BJ (cell line): ENCODE data around the gene MAGI1. TPM values are rescaled to one million over a fixed set of nuclear protein-coding genes. Genes with fewer than 3 reads are reported as not detected.

ENCODE experiments used
- CTCF ChIA-PET: fragments of 350-600 bp; formaldehyde crosslinking; extraction: SDS; loops from one replicate; lab custom pipeline; 2021; ENCODE audit warnings: antibody characterized with exemption, inconsistent platforms; lab: Yijun Ruan, JAX
- POLR2A ChIA-PET: fragments of 300-600 bp; sonication (Branson Sonifier 250); formaldehyde crosslinking; extraction: SDS; loops from one replicate; lab custom pipeline; 2021; ENCODE audit warnings: antibody characterized with exemption; lab: Charles Lee
- DNase-seq: peaks from one replicate; pipeline ENCODE4 v3.0.0-alpha.2; 2011; ENCODE audit warnings: low read depth
- H3K27me3 ChIP-seq: 2 replicates; pipeline ENCODE4 v1.6.0; 2011; ENCODE audit warnings: low read length; ENCODE audit not compliant: control insufficient read depth, insufficient read depth
- H3K36me3 ChIP-seq: 2 replicates; pipeline ENCODE4 v1.5.1; 2011; ENCODE audit warnings: low read length; ENCODE audit not compliant: control insufficient read depth, insufficient read depth
- H3K4me3 ChIP-seq: 2 replicates; pipeline ENCODE4 v1.5.1; 2011; ENCODE audit warnings: low read depth, mild to moderate bottlenecking, control low read depth, low read length
- CTCF ChIP-seq: IDR thresholded peaks from 2 replicates; pipeline ENCODE4 v1.5.1; 2011; ENCODE audit warnings: low read depth, mild to moderate bottlenecking, control low read depth, inconsistent platforms, low read length, moderate library complexity; ENCODE audit not compliant: insufficient read depth
- polyA plus RNA-seq: library from polyadenylated mRNA; depleted of rRNA; stranded (reverse); fragments of >200 nt; gene quantifications from 2 replicates; pipeline ENCODE4 v1.2.3, GENCODE V29; 2011

MAGI1 gene
- polyA plus RNA-seq, 1 experiment: 14.4 TPM

GRCh38 chr3:65412588-65412987 lies 626.1 kb downstream of the MAGI1 start:
- POLR2A ChIA-PET: no interaction called here
- Histone ChIP-seq H3K27me3 (no peaks in the 10 kb centered on the region), H3K36me3 (no peaks in the 10 kb centered on the region), H3K4me3 (no peak overlapping the region)
- CTCF ChIA-PET: interaction anchor here (2.3 kb wide), 1 partner anchor 12 kb away, joined by 10 read pairs; no protein-coding TSS in a partner anchor
- DNase-seq: no peak
- TF ChIP-seq CTCF: no peak

GRCh38 chr3:65411367-65411766 lies 627.4 kb downstream of the MAGI1 start:
- no peak for DNase-seq
- ChIA-PET CTCF (interaction anchor here (1.0 to 2.3 kb wide), 4 partner anchors 11 to 877 kb away, joined by 3 to 10 read pairs (median 3); no protein-coding TSS in a partner anchor), POLR2A (no interaction called here)
- no peak for TF ChIP-seq CTCF
- Histone ChIP-seq H3K4me3 (no peak overlapping the region), H3K36me3 (no peaks in the 10 kb centered on the region), H3K27me3 (no peaks in the 10 kb centered on the region)

- ChIA-PET CTCF (interaction anchor here (1.2 to 2.1 kb wide), 2 partner anchors 9 to 16 kb away, joined by 4 to 11 read pairs; no protein-coding TSS in a partner anchor), POLR2A (no interaction called here)
- Histone ChIP-seq H3K36me3 (no peaks in the 10 kb centered on the region), H3K4me3 (no peak overlapping the region), H3K27me3 (no peaks in the 10 kb centered on the region)
- no peak for DNase-seq
- TF ChIP-seq CTCF: no peak
Measured at GRCh38 chr3:65409176-65409569, 629.5 kb downstream of the MAGI1 start.

- CTCF ChIA-PET: interaction anchor here (1.2 to 2.1 kb wide), 2 partner anchors 9 to 16 kb away, joined by 4 to 11 read pairs; no protein-coding TSS in a partner anchor
- DNase-seq: no peak
- POLR2A ChIA-PET: no interaction called here
- Histone ChIP-seq H3K27me3 (no peaks in the 10 kb centered on the region), H3K36me3 (no peaks in the 10 kb centered on the region), H3K4me3 (no peak overlapping the region)
- TF ChIP-seq CTCF: no peak
Measured at GRCh38 chr3:65408531-65409175, 630.1 kb downstream of the MAGI1 start.

GRCh38 chr3:65406470-65406869 lies 632.2 kb downstream of the MAGI1 start:
- peak; percentile 9 for DNase-seq
- ChIA-PET POLR2A (no interaction called here), CTCF (interaction anchor here (0.8 kb wide), 1 partner anchor 42 kb away, joined by 3 read pairs; no protein-coding TSS in a partner anchor)
- no peak for TF ChIP-seq CTCF
- Histone ChIP-seq H3K27me3 (no peaks in the 10 kb centered on the region), H3K4me3 (no peak overlapping the region), H3K36me3 (no peaks in the 10 kb centered on the region)
